SU-DHL-6 (cell line): Measurements from ENCODE around the gene LARP1B.
"Not testable (repeated sequence)": the region's sequence is repeated elsewhere in the genome, so short reads cannot be mapped to it uniquely, and the experiment has no call there.

Experiments used
- H2AFZ ChIP-seq: fragments of 200-600 bp; sonication (generic); 2 replicates; pipeline ENCODE4 v1.6.1; 2014; ENCODE audit warnings: low read depth, mild to moderate bottlenecking, moderate library complexity, mixed read lengths, antibody characterized with exemption, low read length; ENCODE audit not compliant: severe bottlenecking
- H3F3A ChIP-seq: fragments of 200-600 bp; shearing (Covaris generic); 2 replicates; pipeline ENCODE4 v1.6.0; 2016; ENCODE audit warnings: antibody characterized with exemption, mild to moderate bottlenecking; ENCODE audit not compliant: insufficient read depth
- H3K27ac ChIP-seq: fragments of 200-600 bp; sonication (generic); 2 replicates; pipeline ENCODE4 v1.5.1; 2016; ENCODE audit warnings: low read depth, mild to moderate bottlenecking, low read length, moderate library complexity, mixed read lengths
- H3K27me3 ChIP-seq: fragments of 200-600 bp; sonication (generic), shearing (Covaris generic); 2 replicates; pipeline ENCODE4 v1.6.0; 2014; ENCODE audit warnings: mild to moderate bottlenecking, low read length
- H3K36me3 ChIP-seq: fragments of 200-600 bp; sonication (generic); 2 replicates; pipeline ENCODE4 v1.6.1; 2014; ENCODE audit warnings: mild to moderate bottlenecking, low read length, mixed read lengths
- H3K4me2 ChIP-seq: fragments of 300-600, 200-600 bp; shearing (Covaris generic), sonication (generic); 2 replicates; pipeline ENCODE4 v1.6.0; 2014; ENCODE audit warnings: low read length, low read depth, mild to moderate bottlenecking; ENCODE audit not compliant: poor library complexity, severe bottlenecking
- H3K4me3 ChIP-seq: fragments of 200-600 bp; sonication (generic); 2 replicates; pipeline ENCODE4 v1.5.1; 2014; ENCODE audit warnings: antibody characterized with exemption, low read length, mild to moderate bottlenecking, mixed read lengths; ENCODE audit not compliant: insufficient read depth, poor library complexity, severe bottlenecking
- H3K79me2 ChIP-seq: fragments of 200-600 bp; sonication (generic); 2 replicates; pipeline ENCODE4 v1.6.1; 2014; ENCODE audit warnings: mild to moderate bottlenecking, low read length, moderate library complexity; ENCODE audit not compliant: insufficient read depth
- H3K9ac ChIP-seq: fragments of 200-600 bp; sonication (generic); 2 replicates; pipeline ENCODE4 v1.7.0; 2014; ENCODE audit warnings: mild to moderate bottlenecking, low read length
- H3K9me2 ChIP-seq: fragments of 200-600 bp; sonication (generic); replicated peaks from 2 replicates; pipeline ENCODE4 v1.6.1; 2014; ENCODE audit warnings: low read length; ENCODE audit not compliant: insufficient read depth
- H3K9me3 ChIP-seq: fragments of 200-600 bp; sonication (generic); 2 replicates; pipeline ENCODE4 v1.6.1; 2014; ENCODE audit warnings: low read length, mixed read lengths; ENCODE audit not compliant: insufficient read depth
- H4K20me1 ChIP-seq: fragments of 200-600 bp; sonication (generic); 2 replicates; pipeline ENCODE4 v1.6.1; 2014; ENCODE audit warnings: low read depth, mild to moderate bottlenecking, antibody characterized with exemption, low read length, moderate library complexity, mixed read lengths
- CTCF ChIP-seq: fragments of 200-600 bp; sonication (generic); IDR thresholded peaks from one replicate; pipeline ENCODE4 v1.5.1; 2017; ENCODE audit warnings: antibody characterized with exemption, mild to moderate bottlenecking, low read length, moderate library complexity; ENCODE audit not compliant: insufficient read depth, poor library complexity, severe bottlenecking
- EZH2phosphoT487 ChIP-seq: fragments of 200-600 bp; sonication (generic), shearing (Covaris generic); conservative IDR thresholded peaks from 2 replicates; pipeline ENCODE4 v1.6.1; 2018; ENCODE audit warnings: mild to moderate bottlenecking, antibody characterized with exemption, low read length, moderate library complexity, mixed read lengths

The LARP1B gene

GRCh38 chr4:128155874-128156456, 94.9 kb downstream of the LARP1B start:
- no peak overlapping the region for H3K4me2 ChIP-seq
- no peak overlapping the region for H3K9ac ChIP-seq
- H3F3A ChIP-seq: no peaks in the 10 kb centered on the region
- H4K20me1 ChIP-seq: no peaks in the 10 kb centered on the region
- H2AFZ ChIP-seq: no peak overlapping the region
- no peaks in the 10 kb centered on the region for H3K36me3 ChIP-seq
- H3K27ac ChIP-seq: no peak overlapping the region
- no peaks in the 10 kb centered on the region for H3K9me3 ChIP-seq
- no peaks in the 10 kb centered on the region for H3K9me2 ChIP-seq
- TF ChIP-seq CTCF (no peak), EZH2phosphoT487 (no peak)
- H3K79me2 ChIP-seq: no peaks in the 10 kb centered on the region
- H3K4me3 ChIP-seq: no peak overlapping the region
- no peaks in the 10 kb centered on the region for H3K27me3 ChIP-seq

- not testable (repeated sequence) for H3K79me2 ChIP-seq, H3K27ac ChIP-seq, H3K27me3 ChIP-seq
These were observed 95.4 kb downstream of the LARP1B start for GRCh38 chr4:128156472-128156871.

GRCh38 chr4:128158894-128159293, 97.8 kb downstream of the LARP1B start:
- Histone ChIP-seq H4K20me1 (no peaks in the 10 kb centered on the region), H3K4me3 (no peak overlapping the region), H2AFZ (no peak overlapping the region), H3K9ac (no peak overlapping the region), H3K9me2 (no peaks in the 10 kb centered on the region), H3K36me3 (no peaks in the 10 kb centered on the region), H3K4me2 (no peak overlapping the region), H3F3A (no peaks in the 10 kb centered on the region), H3K27me3 (no peaks in the 10 kb centered on the region), H3K79me2 (no peaks in the 10 kb centered on the region), H3K9me3 (no peaks in the 10 kb centered on the region), H3K27ac (no peak overlapping the region)
- TF ChIP-seq CTCF (no peak), EZH2phosphoT487 (no peak)

More at GRCh38 chr4:128156472-128156871, 95.4 kb downstream of the LARP1B start:
- not testable (repeated sequence) for H3K9me2 ChIP-seq, H3K4me3 ChIP-seq, H3K9me3 ChIP-seq, H2AFZ ChIP-seq, H3K9ac ChIP-seq, H3K4me2 ChIP-seq, H3K36me3 ChIP-seq, H4K20me1 ChIP-seq, H3F3A ChIP-seq

GRCh38 chr4:128159967-128160366, 98.9 kb downstream of the LARP1B start:
- Histone ChIP-seq H2AFZ (no peak overlapping the region), H3F3A (no peaks in the 10 kb centered on the region), H3K4me2 (no peak overlapping the region), H3K9ac (no peak overlapping the region), H3K27me3 (no peaks in the 10 kb centered on the region), H4K20me1 (no peaks in the 10 kb centered on the region), H3K79me2 (no peaks in the 10 kb centered on the region), H3K9me2 (no peaks in the 10 kb centered on the region), H3K36me3 (no peaks in the 10 kb centered on the region), H3K4me3 (no peak overlapping the region), H3K27ac (no peak overlapping the region), H3K9me3 (no peaks in the 10 kb centered on the region)
- TF ChIP-seq EZH2phosphoT487 (no peak), CTCF (no peak)
